Activated T-helper 1 cell treated with Interleukin-2 at 50 U/mL for 16 hours (primary cell): ENCODE measurements around the gene RAB1B.

Experiments
- DNase-seq: peaks from one replicate; pipeline ENCODE4 v3.0.0-alpha.2; 2020; ENCODE audit warnings: low read depth

The RAB1B gene

GRCh38 chr11:66284526-66285078 lies 16.2 kb downstream of the RAB1B start:
- DNase-seq, result no peak

GRCh38 chr11:66285250-66285947 lies 17.0 kb downstream of the RAB1B start:
- DNase-seq, result no peak

GRCh38 chr11:66286699-66287098 lies 18.3 kb downstream of the RAB1B start:
- DNase-seq, result no peak

GRCh38 chr11:66287211-66287888 lies 18.9 kb downstream of the RAB1B start:
- no peak for DNase-seq

GRCh38 chr11:66287889-66288670 lies 19.6 kb downstream of the RAB1B start:
- DNase-seq, result no peak

- peak; percentile 97 for DNase-seq
These were observed 20.5 kb downstream of the RAB1B start, which contains the start of gene YIF1A for GRCh38 chr11:66288671-66289547. Gene YIF1A, minus strand, starts transcription at chr11:66289143. Its CDS starts 158 bp downstream, at chr11:66288985.

- peak; percentile 61 for DNase-seq
These were observed 21.3 kb downstream of the RAB1B start for GRCh38 chr11:66289548-66290329.

GRCh38 chr11:66290330-66290621 lies 21.8 kb downstream of the RAB1B start:
- no peak for DNase-seq

GRCh38 chr11:66291303-66291705 lies 22.9 kb downstream of the RAB1B start:
- DNase-seq, result no peak

- DNase-seq, result no peak
These were observed 23.5 kb downstream of the RAB1B start, which contains the start of gene TMEM151A for GRCh38 chr11:66291706-66292542. Gene TMEM151A, plus strand, starts transcription at chr11:66291894. Its CDS starts 120 bp downstream, at chr11:66292014.

- no peak for DNase-seq
These were observed 24.3 kb downstream of the RAB1B start for GRCh38 chr11:66292543-66293332.

- no peak for DNase-seq
These were observed 24.9 kb downstream of the RAB1B start for GRCh38 chr11:66293352-66293751.

- DNase-seq, result no peak
These were observed 25.6 kb downstream of the RAB1B start for GRCh38 chr11:66293777-66294625.

GRCh38 chr11:66294626-66295620 lies 26.5 kb downstream of the RAB1B start:
- no peak for DNase-seq

- no peak for DNase-seq
These were observed 29.2 kb downstream of the RAB1B start for GRCh38 chr11:66297610-66298009.

- no peak for DNase-seq
These were observed 30.7 kb downstream of the RAB1B start for GRCh38 chr11:66299186-66299585.

- DNase-seq, result no peak
These were observed 34.2 kb downstream of the RAB1B start for GRCh38 chr11:66302656-66303055.
